Ascending aorta (tissue), 2 donors: Measurements from ENCODE around the gene HAUS8. TPM values are rescaled to one million over a fixed set of nuclear protein-coding genes. Genes with fewer than 3 reads are reported as not detected.

ENCODE experiments used
- DNase-seq, 2 donors: peaks; one replicate each; pipeline ENCODE4 v3.0.0-alpha.2; 2019; ENCODE audit warnings: low spot score in 2 of 2
- H3K27ac ChIP-seq, 2 donors: fragments of 200-600 bp; sonication (generic); one replicate each; pipeline ENCODE4 v1.5.1; 2016 to 2017; ENCODE audit warnings: mild to moderate bottlenecking in 1 of 2
- H3K27me3 ChIP-seq: fragments of 200-600 bp; sonication (generic); one replicate; pipeline ENCODE4 v1.5.1; 2017
- H3K36me3 ChIP-seq, 2 donors: fragments of 200-600 bp; sonication (generic); one replicate each; pipeline ENCODE4 v1.5.1; 2016
- H3K4me1 ChIP-seq, 2 donors: fragments of 200-600 bp; sonication (generic); one replicate each; pipeline ENCODE4 v1.5.1; 2016 to 2017; ENCODE audit warnings: mild to moderate bottlenecking in 1 of 2
- H3K4me3 ChIP-seq, 2 donors: fragments of 200-600 bp; sonication (generic); one replicate each; pipeline ENCODE4 v1.5.1; 2016 to 2017; ENCODE audit warnings: mild to moderate bottlenecking in 1 of 2
- H3K9me3 ChIP-seq, 2 donors: fragments of 200-600 bp; sonication (generic); one replicate each; pipeline ENCODE4 v1.5.1; 2016
- intact Hi-C: fragments of 100-400 bp; cut with DNase I; formaldehyde crosslinking; loops from one replicate; pipeline ENCODE4 v1.15.1; 2023
- total RNA-seq: library from RNA; depleted of rRNA; stranded (reverse); fragments of >200 nt; gene quantifications from one replicate; pipeline ENCODE4 v1.1.0, GENCODE V29; 2016
- TF ChIP-seq, protein P1 (sequence below), 3 experiments: fragments of 200-600 bp in 2 of 3; fragments of 450-650 bp in 1 of 3; sonication (generic) in 2 of 3; IDR thresholded peaks; one replicate each; pipeline ENCODE4 v1.5.1; 2016 to 2019; ENCODE audit warnings: antibody characterized with exemption in 3 of 3, mild to moderate bottlenecking in 1 of 3, moderate library complexity in 1 of 3

HAUS8 gene
- total RNA-seq, 1 donor from 2014 or later, result 4.3 TPM

- no peak for DNase-seq
- Histone ChIP-seq H3K4me1 (peaks cover 13 to 33% of the 10 kb centered on the region in 2 donors), H3K9me3 (no peaks in the 10 kb centered on the region), H3K4me3 (no peak overlapping the region), H3K27ac (peak overlapping the region; percentile 75 to 78), H3K36me3 (peaks cover 9 to 14% of the 10 kb centered on the region in 2 donors), H3K27me3 (no peaks in the 10 kb centered on the region)
- TF ChIP-seq, protein P1, sequence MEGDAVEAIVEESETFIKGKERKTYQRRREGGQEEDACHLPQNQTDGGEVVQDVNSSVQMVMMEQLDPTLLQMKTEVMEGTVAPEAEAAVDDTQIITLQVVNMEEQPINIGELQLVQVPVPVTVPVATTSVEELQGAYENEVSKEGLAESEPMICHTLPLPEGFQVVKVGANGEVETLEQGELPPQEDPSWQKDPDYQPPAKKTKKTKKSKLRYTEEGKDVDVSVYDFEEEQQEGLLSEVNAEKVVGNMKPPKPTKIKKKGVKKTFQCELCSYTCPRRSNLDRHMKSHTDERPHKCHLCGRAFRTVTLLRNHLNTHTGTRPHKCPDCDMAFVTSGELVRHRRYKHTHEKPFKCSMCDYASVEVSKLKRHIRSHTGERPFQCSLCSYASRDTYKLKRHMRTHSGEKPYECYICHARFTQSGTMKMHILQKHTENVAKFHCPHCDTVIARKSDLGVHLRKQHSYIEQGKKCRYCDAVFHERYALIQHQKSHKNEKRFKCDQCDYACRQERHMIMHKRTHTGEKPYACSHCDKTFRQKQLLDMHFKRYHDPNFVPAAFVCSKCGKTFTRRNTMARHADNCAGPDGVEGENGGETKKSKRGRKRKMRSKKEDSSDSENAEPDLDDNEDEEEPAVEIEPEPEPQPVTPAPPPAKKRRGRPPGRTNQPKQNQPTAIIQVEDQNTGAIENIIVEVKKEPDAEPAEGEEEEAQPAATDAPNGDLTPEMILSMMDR (IDR thresholded peaks at IDR 0.05), result no peak
- intact Hi-C loops, result no loop called here
These were observed 41.9 kb upstream of the HAUS8 start for GRCh38 chr19:17116996-17117702.

- Histone ChIP-seq H3K4me1 (peaks cover 13 to 30% of the 10 kb centered on the region in 2 donors), H3K4me3 (no peak overlapping the region), H3K9me3 (no peaks in the 10 kb centered on the region), H3K27ac (peak overlapping the region; percentile 63 to 67), H3K27me3 (no peaks in the 10 kb centered on the region), H3K36me3 (peaks cover 18 to 21% of the 10 kb centered on the region in 2 donors)
- no peak for DNase-seq
- TF ChIP-seq, protein P1 (IDR thresholded peaks at IDR 0.05), result no peak
- intact Hi-C loops, result no loop called here
These were observed 39.2 kb upstream of the HAUS8 start for GRCh38 chr19:17114414-17114831.

DNA sequence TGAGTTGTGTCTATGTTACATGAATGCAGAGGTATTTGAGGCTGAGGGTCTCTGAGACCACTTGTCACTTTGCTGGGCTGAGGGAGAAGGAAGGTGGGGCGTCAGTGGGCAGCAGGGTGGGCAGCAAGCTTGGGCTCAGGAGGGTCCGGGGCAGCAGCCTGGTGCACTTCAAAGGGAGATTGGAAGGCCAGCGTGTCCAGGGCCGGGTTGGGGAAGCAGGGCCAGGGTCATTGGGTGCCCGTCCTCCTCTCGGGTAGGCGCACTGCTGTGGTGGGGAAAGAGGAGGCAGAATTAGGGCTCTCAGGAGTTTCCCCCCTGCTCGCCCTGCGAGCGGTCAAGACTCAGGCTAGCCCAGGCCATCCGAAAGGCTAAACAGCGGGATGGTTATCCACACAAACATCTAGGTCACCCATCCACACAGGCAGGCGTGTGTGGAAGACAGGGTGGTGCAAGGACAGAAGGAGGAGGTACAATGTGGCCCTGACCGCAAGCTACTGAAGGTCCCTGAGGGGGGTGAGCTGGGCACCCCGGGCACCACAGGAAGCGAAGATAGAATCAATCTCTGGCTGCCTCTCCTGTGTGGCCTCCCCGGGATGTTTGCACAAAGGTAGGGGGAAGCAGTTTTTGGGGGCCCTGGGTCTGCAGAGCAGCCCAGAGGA is 38.0 kb upstream of the HAUS8 start:
- Histone ChIP-seq H3K4me1 (peaks cover 20 to 40% of the 10 kb centered on the region in 2 donors), H3K9me3 (no peaks in the 10 kb centered on the region)

DNA sequence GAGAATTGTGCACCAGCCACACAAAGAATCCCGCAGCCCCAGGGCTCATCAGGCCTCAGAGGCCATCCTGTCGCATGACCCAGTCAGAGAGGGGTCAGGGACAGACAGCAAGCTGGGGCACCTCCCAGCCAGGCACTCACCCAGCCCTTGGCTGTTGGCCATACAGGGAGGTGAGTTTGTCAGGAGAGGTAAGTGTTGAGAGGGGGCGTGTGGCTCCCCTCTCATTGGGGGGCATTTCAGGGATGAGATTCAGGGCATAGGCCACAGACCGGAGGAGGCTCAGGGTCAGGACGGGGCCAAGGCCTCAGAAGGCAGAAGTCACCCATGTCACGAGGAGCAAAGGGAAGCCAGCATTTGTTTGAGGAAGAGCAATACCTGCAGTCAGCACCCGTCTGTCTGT is 37.4 kb upstream of the HAUS8 start:
- TF ChIP-seq, protein P1 (IDR thresholded peaks at IDR 0.05), result no peak
- Histone ChIP-seq H3K9me3 (no peaks in the 10 kb centered on the region), H3K4me3 (no peak overlapping the region), H3K27me3 (no peaks in the 10 kb centered on the region), H3K27ac (peak overlapping the region; percentile 63 to 67), H3K36me3 (peaks cover 13 to 21% of the 10 kb centered on the region in 2 donors), H3K4me1 (peaks cover 20 to 43% of the 10 kb centered on the region in 2 donors)
- intact Hi-C loops, result no loop called here
- DNase-seq, result no peak

More for the DNA sequence above, 38.0 kb upstream of the HAUS8 start:
- H3K27ac ChIP-seq, result peak overlapping the region; percentile 63 to 67
- TF ChIP-seq, protein P1 (IDR thresholded peaks at IDR 0.05), result no peak
- DNase-seq, result no peak
- H3K36me3 ChIP-seq, result peaks cover 13 to 21% of the 10 kb centered on the region in 2 donors
- no peaks in the 10 kb centered on the region for H3K27me3 ChIP-seq
- intact Hi-C loops, result no loop called here
- H3K4me3 ChIP-seq, result no peak overlapping the region

DNA sequence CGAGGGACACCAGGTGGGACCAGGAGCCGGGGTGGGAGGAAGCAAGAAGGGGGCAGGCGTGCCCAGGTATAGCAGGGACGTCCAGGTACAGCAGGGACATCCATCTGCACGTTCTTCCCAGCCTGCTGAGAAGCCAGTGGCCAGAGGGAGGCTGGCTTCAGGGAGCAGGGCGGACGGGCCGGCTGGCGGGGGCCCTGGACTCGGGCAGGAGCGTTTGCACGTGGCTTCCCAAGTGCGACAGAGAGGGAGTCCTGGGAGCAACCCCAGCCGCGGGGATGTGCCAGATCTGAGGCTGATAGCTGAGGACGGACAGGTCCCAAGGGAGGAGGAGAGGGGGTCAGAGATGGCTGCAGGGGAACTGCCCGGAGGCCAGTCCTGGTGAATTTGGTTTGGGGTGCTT is 37.0 kb upstream of the HAUS8 start:
- no peaks in the 10 kb centered on the region for H3K27me3 ChIP-seq
- no peaks in the 10 kb centered on the region for H3K9me3 ChIP-seq
- intact Hi-C loops, result no loop called here
- H3K27ac ChIP-seq, result peak overlapping the region; percentile 63 to 67
- TF ChIP-seq, protein P1 (IDR thresholded peaks at IDR 0.05), result no peak
- H3K4me1 ChIP-seq, result peaks cover 25 to 47% of the 10 kb centered on the region in 2 donors
- DNase-seq, result no peak
- peaks cover 13 to 21% of the 10 kb centered on the region in 2 donors for H3K36me3 ChIP-seq
- no peak overlapping the region for H3K4me3 ChIP-seq
